Astrocyte (in vitro differentiated cells and primary cell): ENCODE data around the gene CHN1.

Experiments used
- EZH2 ChIP-seq: IDR thresholded peaks from 2 replicates; pipeline ENCODE4 v1.6.1; 2012; ENCODE audit warnings: mild to moderate bottlenecking, low read length, inconsistent platforms; ENCODE audit not compliant: insufficient read depth
- TF ChIP-seq, protein P1 (sequence below): IDR thresholded peaks from 2 replicates; pipeline ENCODE4 v1.5.1; 2011; ENCODE audit warnings: low read depth, mild to moderate bottlenecking, inconsistent platforms, low read length, moderate library complexity; ENCODE audit not compliant: insufficient read depth

DNA sequence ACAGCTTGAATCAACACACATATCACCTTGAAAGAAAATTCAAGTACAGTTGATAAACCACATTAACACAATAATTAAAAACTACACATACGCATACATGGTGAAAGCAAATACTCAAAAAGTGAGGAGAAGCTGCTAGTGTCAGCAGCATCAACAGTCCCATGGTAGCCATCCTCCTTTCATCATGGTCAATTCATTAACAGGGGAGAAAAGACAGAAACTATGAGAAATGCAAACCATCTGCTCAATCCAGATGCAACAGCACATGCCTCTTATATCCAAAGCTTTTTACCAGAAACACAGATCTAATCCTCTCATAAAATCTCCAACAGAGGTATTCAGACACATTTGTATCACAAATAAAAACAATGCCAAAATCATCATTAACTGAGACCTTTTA lies 159.0 kb downstream of the CHN1 start:
- TF ChIP-seq, protein P1, sequence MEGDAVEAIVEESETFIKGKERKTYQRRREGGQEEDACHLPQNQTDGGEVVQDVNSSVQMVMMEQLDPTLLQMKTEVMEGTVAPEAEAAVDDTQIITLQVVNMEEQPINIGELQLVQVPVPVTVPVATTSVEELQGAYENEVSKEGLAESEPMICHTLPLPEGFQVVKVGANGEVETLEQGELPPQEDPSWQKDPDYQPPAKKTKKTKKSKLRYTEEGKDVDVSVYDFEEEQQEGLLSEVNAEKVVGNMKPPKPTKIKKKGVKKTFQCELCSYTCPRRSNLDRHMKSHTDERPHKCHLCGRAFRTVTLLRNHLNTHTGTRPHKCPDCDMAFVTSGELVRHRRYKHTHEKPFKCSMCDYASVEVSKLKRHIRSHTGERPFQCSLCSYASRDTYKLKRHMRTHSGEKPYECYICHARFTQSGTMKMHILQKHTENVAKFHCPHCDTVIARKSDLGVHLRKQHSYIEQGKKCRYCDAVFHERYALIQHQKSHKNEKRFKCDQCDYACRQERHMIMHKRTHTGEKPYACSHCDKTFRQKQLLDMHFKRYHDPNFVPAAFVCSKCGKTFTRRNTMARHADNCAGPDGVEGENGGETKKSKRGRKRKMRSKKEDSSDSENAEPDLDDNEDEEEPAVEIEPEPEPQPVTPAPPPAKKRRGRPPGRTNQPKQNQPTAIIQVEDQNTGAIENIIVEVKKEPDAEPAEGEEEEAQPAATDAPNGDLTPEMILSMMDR, result no peak
- no peak for TF ChIP-seq EZH2
